GM12878 (cell line): ENCODE results near the gene SLC35C1. TPM values are rescaled to one million over a fixed set of nuclear protein-coding genes. Genes with fewer than 3 reads are reported as not detected.
A peak's percentile ranks its signal among the peaks of the same experiment; 100 is the strongest.

Source experiments
- ATAC-seq: fragments of 200-7000 bp; cut with Tn5 transposase; 3 replicates; pipeline ENCODE4 v1.9.1; 2020; ENCODE audit warnings: mild to moderate bottlenecking, moderate library complexity
- BruUV-seq: library from RNA; stranded (reverse); fragments of 400-500 nt; replicated peaks from 2 replicates; lab custom pipeline; 2021; lab: Mats Ljungman, UMichigan
- CTCF ChIA-PET: fragments of 300-600 bp; sonication (Branson Sonifier 250); formaldehyde crosslinking; extraction: SDS; loops from one replicate; lab custom pipeline; 2021; ENCODE audit warnings: inconsistent platforms; lab: Yijun Ruan, JAX
- POLR2A ChIA-PET: fragments of 350-600 bp; formaldehyde crosslinking; extraction: SDS; loops from one replicate; lab custom pipeline; 2021; ENCODE audit warnings: inconsistent platforms; lab: Charles Lee
- RAD21 ChIA-PET: fragments of 300-600 bp; sonication (Branson Sonifier 250); formaldehyde crosslinking; loops from one replicate; lab custom pipeline; 2023; ENCODE audit warnings: antibody characterized with exemption; ENCODE audit not compliant: unreplicated experiment; lab: Charles Lee
- SMC1A ChIA-PET: fragments of 300-600 bp; sonication (Branson Sonifier 250); formaldehyde crosslinking; loops from one replicate; lab custom pipeline; 2023; ENCODE audit not compliant: unreplicated experiment, uncharacterized antibody; lab: Charles Lee
- DNase-seq: peaks from one replicate; pipeline ENCODE4 v3.0.0-alpha.2; 2011; ENCODE audit warnings: low read depth, low spot score
- FAIRE-seq: peaks from 3 replicates; lab custom pipeline; 2011; peaks lifted over from hg19 to GRCh38; lab: Jason Lieb, UNC
- H2AFZ ChIP-seq: 2 replicates; pipeline ENCODE4 v1.6.0; 2011; ENCODE audit warnings: low read depth, low read length, control low read depth; ENCODE audit not compliant: control insufficient read depth
- H3K27ac ChIP-seq: 2 replicates; pipeline ENCODE4 v1.5.1; 2011; ENCODE audit warnings: control low read depth; ENCODE audit not compliant: control insufficient read depth, insufficient read depth
- H3K27me3 ChIP-seq, 2 experiments: replicated peaks in 1 of 2; 2 replicates each; pipeline versions ENCODE4 v1.6.0 to v1.6.1; 2011; ENCODE audit warnings: low read length in 1 of 2; ENCODE audit not compliant: control insufficient read depth in 2 of 2, insufficient read depth in 2 of 2
- H3K36me3 ChIP-seq, 2 experiments: 2 replicates each; pipeline ENCODE4 v1.5.1; 2011; ENCODE audit warnings: low read length in 1 of 2; ENCODE audit not compliant: control insufficient read depth in 2 of 2, insufficient read depth in 2 of 2
- H3K4me1 ChIP-seq: 2 replicates; pipeline ENCODE4 v1.6.1; 2011; ENCODE audit warnings: mild to moderate bottlenecking, low read length, moderate library complexity, mixed read lengths; ENCODE audit not compliant: control insufficient read depth, insufficient read depth
- H3K4me2 ChIP-seq: 2 replicates; pipeline ENCODE4 v1.6.0; 2011; ENCODE audit warnings: control low read depth; ENCODE audit not compliant: control insufficient read depth, insufficient read depth
- H3K4me3 ChIP-seq: fragments of 200-600 bp; sonication (generic); 2 replicates; pipeline ENCODE4 v1.5.1; 2016
- H3K79me2 ChIP-seq: 2 replicates; pipeline ENCODE4 v1.6.0; 2011; ENCODE audit warnings: low read length; ENCODE audit not compliant: control insufficient read depth, insufficient read depth
- H3K9ac ChIP-seq: 2 replicates; pipeline ENCODE4 v1.8.0; 2011; ENCODE audit warnings: low read length, control low read depth, mixed read lengths; ENCODE audit not compliant: control insufficient read depth, insufficient read depth
- H3K9me3 ChIP-seq: replicated peaks from 3 replicates; pipeline ENCODE4 v1.5.1; 2011; ENCODE audit warnings: mild to moderate bottlenecking, low read length; ENCODE audit not compliant: control insufficient read depth, insufficient read depth
- H4K20me1 ChIP-seq: 2 replicates; pipeline ENCODE4 v1.6.0; 2011; ENCODE audit not compliant: control insufficient read depth, insufficient read depth
- MAX ChIP-seq: IDR thresholded peaks from 2 replicates; pipeline ENCODE4 v1.6.1; 2012; ENCODE audit warnings: low read depth, low read length, improper control_type of control experiment
- POU2F2 ChIP-seq: IDR thresholded peaks from 3 replicates; pipeline ENCODE4 v1.6.1; 2011; ENCODE audit warnings: low read depth, mild to moderate bottlenecking, low read length, borderline replicate concordance
- SMAD1 ChIP-seq: fragments of 450-650 bp; IDR thresholded peaks from 2 replicates; pipeline ENCODE4 v1.6.1; 2018; ENCODE audit warnings: mild to moderate bottlenecking, low read depth; ENCODE audit not compliant: partially characterized antibody
- YBX1 ChIP-seq: fragments of 450-650 bp; IDR thresholded peaks from 2 replicates; pipeline ENCODE4 v1.6.1; 2016; ENCODE audit warnings: antibody characterized with exemption
- ZNF274 ChIP-seq: IDR thresholded peaks from one replicate; pipeline ENCODE4 v1.8.0; 2011; ENCODE audit not compliant: insufficient read length, insufficient read depth
- WGBS: methylation state at CpG from one replicate; pipeline ENCODE4 v1.1.6; 2016; ENCODE audit warnings: low lambda C conversion rate; ENCODE audit not compliant: insufficient replicate concordance, insufficient coverage; ENCODE audit errors: missing lambda C conversion rate; 5-methylcytosine and 5-hydroxymethylcytosine counted together
- in situ Hi-C: fragments of 300-500 bp; cut with MboI; formaldehyde crosslinking; loops from 9 replicates; pipeline ENCODE4 v1.14.3; 2018; ENCODE audit warnings: mixed read lengths
- intact Hi-C: fragments of 100-400 bp; cut with micrococcal nuclease; formaldehyde crosslinking; loops from one replicate; pipeline ENCODE4 v1.14.2; 2022; ENCODE audit not compliant: unreplicated experiment
- polyA plus RNA-seq, 11 experiments: library from polyadenylated mRNA; depleted of rRNA in 4 of 11; unstranded in 6 of 11; stranded (reverse) in 5 of 11; fragments of >200 nt; fragmentation: Nextera tagmentation in 4 of 11; fragmentation: Illumina TruSeq in 1 of 11; extraction: Ambion mirVana in 4 of 11; extraction: Trizol in 1 of 11; gene quantifications; 1 replicate in 1 of 11; 2 replicates in 10 of 11; pipeline versions ENCODE4 v1.2.1 to v1.2.3, GENCODE V29; 2011 to 2016; ENCODE audit warnings: inconsistent platforms in 2 of 11, missing spikeins in 2 of 11, low read depth in 1 of 11
- total RNA-seq, 4 experiments: library from RNA; depleted of rRNA in 3 of 4; stranded (reverse); fragments of >200 nt in 3 of 4; fragmentation: Illumina TruSeq in 1 of 4; extraction: Trizol in 1 of 4; gene quantifications; 2 replicates each; pipeline versions ENCODE4 v1.2.1 to v1.2.3, GENCODE V29; 2013 to 2021

The SLC35C1 gene
- total and polyA plus RNA-seq, 10 of the 15 experiments (the other 5 are each of a cell fraction or from before 2014, with no cell fraction given): 0.55 to 9.7 (median 4.3) TPM

- H3K36me3 ChIP-seq: no peaks in the 10 kb centered on the region
- ATAC-seq (no peak), FAIRE-seq (no peak), DNase-seq (no peak)
- H3K4me2 ChIP-seq: peak overlapping the region; percentile 98; the same call in 1 of the 2 replicates
- H3K79me2 ChIP-seq: no peaks in the 10 kb centered on the region
- H3K4me3 ChIP-seq: no peak overlapping the region
- POLR2A ChIA-PET: interaction anchor here (0.6 to 1.2 kb wide), 2 partner anchors 74 to 350 kb away, joined by 3 to 4 read pairs; partner anchors contain the start of gene CRY2
- RAD21 ChIA-PET: interaction anchor here (0.7 to 2.3 kb wide), 12 partner anchors 10 to 861 kb away, joined by 3 to 20 read pairs (median 4); partner anchors contain the start of genes CRY2 and SLC35C1
- peaks cover 0 to 7% of the 10 kb centered on the region in 2 experiments; a peak in 2 of 4 replicates for H3K27me3 ChIP-seq
- SMC1A ChIA-PET: interaction anchor here (0.9 to 3.8 kb wide), 10 partner anchors 10 to 401 kb away, joined by 3 to 11 read pairs (median 4); no protein-coding TSS in a partner anchor
- H3K4me1 ChIP-seq: peaks cover 16% of the 10 kb centered on the region
- H3K27ac ChIP-seq: no peak overlapping the region
- CTCF ChIA-PET: interaction anchor here (0.6 to 4.2 kb wide), 44 partner anchors 9 to 667 kb away, joined by 3 to 34 read pairs (median 5); partner anchors contain the start of genes CRY2 and SLC35C1
- in situ Hi-C loops (loop anchor here (10.0 kb wide), 1 partner anchor 398 kb away; no protein-coding TSS in a partner anchor), intact Hi-C loops (loop anchor here (1.0 to 10.0 kb wide), 4 partner anchors 115 to 658 kb away; no protein-coding TSS in a partner anchor)
- TF ChIP-seq SMAD1 (no peak), ZNF274 (no peak), MAX (no peak), POU2F2 (0 out of 3 replicates have a peak, but pooled peaks have one; percentile 47), YBX1 (no peak)
- H3K9me3 ChIP-seq: no peaks in the 10 kb centered on the region
- 5% methylated on average over 5 of the region's 5 CpGs for WGBS
- H2AFZ ChIP-seq: no peak overlapping the region
- no peaks in the 10 kb centered on the region for H4K20me1 ChIP-seq
- BruUV-seq: no TSS peak
- no peak overlapping the region for H3K9ac ChIP-seq
These were observed 32.5 kb upstream of the SLC35C1 start for GRCh38 chr11:45772449-45772774.
